Measurements from ENCODE around the gene KLF18.

The KLF18 gene

DNA sequence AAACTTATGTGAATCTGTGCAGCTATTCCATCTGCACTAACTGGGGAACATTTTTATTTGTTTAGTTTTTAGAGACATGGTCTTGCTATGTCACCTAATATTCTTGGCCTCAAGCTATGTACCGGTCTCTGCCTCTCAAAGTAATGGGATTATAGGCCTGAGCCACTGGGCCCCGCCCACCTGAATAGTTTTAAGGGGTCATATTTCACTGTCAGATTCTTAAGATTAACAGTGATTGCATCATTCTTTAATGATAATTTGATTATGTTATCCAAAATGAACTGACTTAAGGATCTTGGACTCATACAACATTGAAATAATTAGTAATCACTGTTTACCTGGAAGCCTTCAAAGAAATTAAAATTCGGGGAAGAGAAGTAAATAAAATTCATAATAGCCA, 12.6 kb upstream of the KLF18 start:
- peak; percentile 77 for FAIRE-seq
- DNase-seq (ENCODE audit: insufficient read length, low spot score) = no peak
- TF ChIP-seq, protein P1, sequence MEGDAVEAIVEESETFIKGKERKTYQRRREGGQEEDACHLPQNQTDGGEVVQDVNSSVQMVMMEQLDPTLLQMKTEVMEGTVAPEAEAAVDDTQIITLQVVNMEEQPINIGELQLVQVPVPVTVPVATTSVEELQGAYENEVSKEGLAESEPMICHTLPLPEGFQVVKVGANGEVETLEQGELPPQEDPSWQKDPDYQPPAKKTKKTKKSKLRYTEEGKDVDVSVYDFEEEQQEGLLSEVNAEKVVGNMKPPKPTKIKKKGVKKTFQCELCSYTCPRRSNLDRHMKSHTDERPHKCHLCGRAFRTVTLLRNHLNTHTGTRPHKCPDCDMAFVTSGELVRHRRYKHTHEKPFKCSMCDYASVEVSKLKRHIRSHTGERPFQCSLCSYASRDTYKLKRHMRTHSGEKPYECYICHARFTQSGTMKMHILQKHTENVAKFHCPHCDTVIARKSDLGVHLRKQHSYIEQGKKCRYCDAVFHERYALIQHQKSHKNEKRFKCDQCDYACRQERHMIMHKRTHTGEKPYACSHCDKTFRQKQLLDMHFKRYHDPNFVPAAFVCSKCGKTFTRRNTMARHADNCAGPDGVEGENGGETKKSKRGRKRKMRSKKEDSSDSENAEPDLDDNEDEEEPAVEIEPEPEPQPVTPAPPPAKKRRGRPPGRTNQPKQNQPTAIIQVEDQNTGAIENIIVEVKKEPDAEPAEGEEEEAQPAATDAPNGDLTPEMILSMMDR (IDR thresholded peaks at IDR 0.05; ENCODE audit: insufficient read depth, missing control alignments) = no peak

DNA sequence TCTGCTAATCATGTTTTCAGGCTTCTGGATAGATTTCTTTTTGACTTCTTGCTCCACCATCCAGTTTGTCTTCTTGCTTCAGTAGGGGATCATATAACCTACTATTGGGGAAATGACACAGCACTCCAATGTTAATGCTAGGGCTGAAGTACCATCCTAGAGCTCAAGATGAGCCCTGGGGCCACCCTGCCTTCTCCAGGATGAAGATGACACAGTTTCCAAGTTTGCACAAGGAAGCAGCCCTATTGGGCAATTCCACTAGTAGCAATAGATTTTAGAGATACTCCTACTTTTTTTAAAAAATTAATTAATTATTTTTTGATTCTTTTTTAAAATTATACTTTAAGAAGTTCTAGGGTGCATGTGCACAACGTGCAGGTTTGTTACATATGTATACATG, 11.3 kb upstream of the KLF18 start:
- TF ChIP-seq, protein P1 (IDR thresholded peaks at IDR 0.05; ENCODE audit: insufficient read depth, missing control alignments) = no peak
- DNase-seq (ENCODE audit: insufficient read length, low spot score) (no peak), FAIRE-seq (no peak)

DNA sequence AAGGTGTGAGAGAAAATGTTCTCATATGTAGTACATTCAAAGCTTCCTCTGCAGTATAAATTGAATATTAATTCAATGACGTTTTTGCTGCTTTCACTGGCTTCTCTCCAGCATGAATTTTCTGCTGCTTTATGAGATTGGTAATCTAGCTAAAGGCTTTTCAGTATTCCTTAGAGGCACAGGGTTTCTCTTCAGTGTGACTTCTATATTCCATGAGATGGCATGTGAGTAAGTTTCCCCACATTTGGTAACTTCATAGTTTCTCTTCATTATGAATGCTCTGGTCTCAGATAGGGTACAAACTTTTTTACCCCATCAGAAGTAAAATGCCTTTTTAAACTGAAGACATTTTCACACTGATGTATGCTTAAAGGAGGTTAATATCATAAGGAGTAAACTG, 10.4 kb upstream of the KLF18 start:
- TF ChIP-seq, protein P1 (IDR thresholded peaks at IDR 0.05; ENCODE audit: insufficient read depth, missing control alignments) = no peak
- DNase-seq (ENCODE audit: insufficient read length, low spot score) = no peak
- no peak for FAIRE-seq

DNA sequence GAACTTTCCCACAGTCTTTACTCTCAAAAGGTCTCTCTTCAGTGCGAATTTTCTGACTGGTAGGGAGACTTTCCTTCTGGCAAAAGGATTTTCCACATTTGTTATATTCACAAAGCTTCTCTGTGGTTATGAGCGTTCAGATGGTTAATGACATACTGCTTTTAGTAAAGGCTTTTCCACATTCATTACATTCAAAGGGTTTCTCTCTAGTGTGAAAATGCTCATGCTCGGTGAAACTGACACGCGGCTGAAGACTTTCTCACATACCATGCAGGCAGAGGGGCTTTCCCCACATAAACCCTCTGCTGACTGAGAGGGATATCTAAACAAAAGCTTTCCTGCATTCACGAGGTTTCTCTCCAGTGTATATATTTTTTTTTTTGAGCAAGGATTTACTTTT, 9.9 kb upstream of the KLF18 start:
- no peak for FAIRE-seq
- no peak for DNase-seq (ENCODE audit: insufficient read length, low spot score)
- TF ChIP-seq, protein P1 (IDR thresholded peaks at IDR 0.05; ENCODE audit: insufficient read depth, missing control alignments) = no peak

DNA sequence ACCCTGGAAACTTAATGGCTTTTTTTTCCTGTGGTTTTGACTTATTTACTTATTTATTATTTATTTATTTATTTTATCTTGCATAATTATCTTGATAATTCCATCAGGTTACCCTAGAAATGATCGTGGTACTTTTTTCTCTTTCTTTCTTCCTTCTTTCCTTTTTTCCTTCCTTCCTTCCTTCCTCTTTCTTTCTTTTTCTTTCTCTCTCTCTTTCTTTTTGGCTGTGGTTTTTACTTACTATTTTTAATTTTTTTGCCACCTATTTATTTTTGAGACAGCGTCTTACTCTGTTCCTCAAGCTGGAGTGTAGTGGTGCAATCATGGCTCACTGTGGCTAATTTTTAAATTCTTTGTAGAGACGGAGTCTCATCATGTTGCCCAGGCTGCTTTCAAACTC, 6.2 kb upstream of the KLF18 start:
- DNase-seq (ENCODE audit: insufficient read length, low spot score) = no peak
- TF ChIP-seq, protein P1 (IDR thresholded peaks at IDR 0.05; ENCODE audit: insufficient read depth, missing control alignments) = no peak
- no peak for FAIRE-seq

DNA sequence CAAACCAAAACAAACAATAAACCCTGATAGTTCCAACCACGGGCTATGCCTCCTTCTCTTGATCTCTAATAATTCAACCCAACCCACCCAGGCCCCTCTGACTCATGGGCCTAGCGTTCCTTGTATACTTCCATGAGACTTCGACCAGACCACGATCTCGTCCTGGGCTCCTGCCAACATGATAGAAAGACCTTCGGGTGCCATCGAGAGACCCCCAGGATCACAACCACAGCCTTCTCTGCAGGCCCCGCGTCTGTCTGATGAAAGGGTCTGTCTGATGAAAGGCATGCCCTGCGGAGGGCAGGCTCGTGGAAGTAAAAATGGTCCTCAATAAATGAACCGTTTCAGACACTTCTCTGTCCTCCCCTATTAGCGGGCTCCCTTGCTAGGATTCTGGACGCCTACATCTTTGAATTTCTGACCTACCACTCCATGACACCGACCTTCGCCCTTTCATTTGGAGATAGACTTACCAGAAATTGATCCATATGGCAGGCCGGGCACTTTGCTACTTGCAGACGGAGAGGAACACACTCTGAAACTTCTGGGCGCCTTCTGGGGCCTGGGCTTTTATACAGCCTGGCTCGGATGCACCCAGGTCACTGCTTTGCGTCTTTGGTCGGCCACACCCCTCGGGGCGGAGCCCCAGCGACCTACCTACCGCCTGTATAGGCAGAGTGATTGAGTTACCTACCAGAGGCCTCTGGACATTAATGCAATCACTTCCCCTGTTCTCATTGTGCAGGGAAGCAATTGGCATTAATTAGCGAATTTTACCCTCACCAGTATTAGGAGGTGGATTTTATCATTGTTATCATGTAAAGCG, 5.3 kb upstream of the KLF18 start:
- no peak for FAIRE-seq

More for the DNA sequence above, 5.3 kb upstream of the KLF18 start:
- DNase-seq (ENCODE audit: insufficient read length, low spot score) = no peak
- TF ChIP-seq, protein P1 (IDR thresholded peaks at IDR 0.05; ENCODE audit: insufficient read depth, missing control alignments) = no peak

All from D721Med (cell line).